NCI-H187 treated with DMSO at 0.1 percent for 48 hours (cell line): ENCODE data around the gene SLC25A17.
"Not testable (repeated sequence)": the region's sequence is repeated elsewhere in the genome, so short reads cannot be mapped to it uniquely, and the experiment has no call there.

Experiments
- DNase-seq: peaks from one replicate; lab custom pipeline; 2025; lab: John Stamatoyannopoulos, UW

The SLC25A17 gene, protein sequence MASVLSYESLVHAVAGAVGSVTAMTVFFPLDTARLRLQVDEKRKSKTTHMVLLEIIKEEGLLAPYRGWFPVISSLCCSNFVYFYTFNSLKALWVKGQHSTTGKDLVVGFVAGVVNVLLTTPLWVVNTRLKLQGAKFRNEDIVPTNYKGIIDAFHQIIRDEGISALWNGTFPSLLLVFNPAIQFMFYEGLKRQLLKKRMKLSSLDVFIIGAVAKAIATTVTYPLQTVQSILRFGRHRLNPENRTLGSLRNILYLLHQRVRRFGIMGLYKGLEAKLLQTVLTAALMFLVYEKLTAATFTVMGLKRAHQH

DNA sequence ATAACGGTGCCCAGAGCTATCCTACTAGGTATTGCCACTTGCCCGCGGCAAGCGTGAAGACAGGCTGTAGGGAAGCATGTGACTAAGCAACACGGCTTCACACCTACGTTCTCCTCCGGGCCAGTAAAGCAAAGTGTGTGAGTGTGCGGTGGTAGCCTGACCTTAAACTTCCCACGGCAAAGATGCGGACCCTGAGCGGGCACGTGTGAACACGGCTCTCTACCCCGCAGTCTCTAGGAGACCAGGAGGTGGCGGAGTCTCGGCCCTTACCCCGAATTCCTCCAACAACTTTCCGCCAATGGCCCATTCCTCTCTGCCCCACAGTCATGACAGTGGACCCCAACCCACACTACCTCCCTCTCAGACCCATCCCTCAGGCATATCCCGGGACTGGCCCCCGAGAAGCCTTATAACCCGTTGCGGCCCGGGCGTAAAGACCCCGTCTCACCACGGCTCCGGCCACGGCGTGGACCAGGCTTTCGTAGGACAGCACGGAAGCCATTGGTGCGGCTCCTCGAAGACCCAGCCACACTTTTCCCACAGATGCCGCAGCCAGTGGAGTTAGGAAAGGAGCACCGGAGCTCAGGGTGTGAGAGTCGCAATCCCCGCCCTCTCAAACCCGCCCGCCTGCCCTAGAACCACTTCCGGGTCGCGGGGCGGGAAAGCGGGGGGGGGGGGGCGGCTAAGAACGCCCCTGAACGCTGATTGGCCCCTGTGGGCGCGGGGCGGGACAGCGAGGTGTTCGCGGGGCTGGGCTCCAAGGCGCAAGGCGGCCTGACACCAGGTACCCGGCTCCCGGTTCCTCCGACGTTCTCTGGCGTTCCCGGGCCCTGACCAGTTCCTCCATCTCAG is at the start of gene SLC25A17:
Gene SLC25A17 (minus strand): TSS at position 600 of the 852 bp plus-strand sequence. CDS start 98 bp downstream, at position 502.
- DNase-seq = peak; percentile 5

DNA sequence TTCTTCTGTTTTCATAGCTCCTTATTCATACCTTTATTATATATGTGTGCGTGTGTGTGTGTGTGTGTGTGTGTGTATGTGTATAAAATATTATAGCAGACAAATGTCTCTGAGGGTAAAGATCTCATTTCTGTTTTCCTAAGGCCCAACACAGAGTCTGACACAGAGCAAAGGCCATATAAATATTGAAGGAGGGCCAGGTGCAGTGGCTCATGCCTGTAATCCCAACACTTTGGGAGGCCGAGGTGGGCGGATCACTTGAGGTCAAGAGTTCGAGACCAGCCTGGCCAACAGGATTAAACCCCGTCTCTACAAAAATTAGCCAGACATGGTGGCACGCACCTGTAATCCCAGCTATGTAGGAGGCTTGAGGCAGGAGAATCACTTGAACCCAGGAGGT is 49.2 kb upstream of the SLC25A17 start:
- DNase-seq = not testable (repeated sequence)

GRCh38 chr22:40867109-40867508 is 48.0 kb upstream of the SLC25A17 start:
- no peak for DNase-seq

DNA sequence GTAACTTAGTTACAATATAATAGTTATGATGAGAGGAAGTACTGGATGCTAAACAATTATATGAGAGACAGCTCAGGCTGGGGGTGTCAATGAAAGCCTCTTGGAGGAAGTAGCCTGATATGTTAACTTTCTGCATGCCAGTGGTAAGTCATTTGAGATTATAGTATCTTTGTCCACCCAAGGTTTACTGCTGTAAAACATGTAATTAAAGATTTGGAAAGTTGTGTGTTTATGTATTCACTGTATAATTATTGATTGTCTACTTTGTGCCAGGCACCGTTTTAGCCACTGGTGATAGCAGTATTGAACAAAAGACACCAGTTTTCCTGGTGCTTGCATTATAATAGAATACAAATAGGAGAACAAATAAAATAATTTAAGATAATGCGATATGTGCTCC is 43.4 kb upstream of the SLC25A17 start:
- DNase-seq = no peak

- DNase-seq = no peak
Measured at GRCh38 chr22:40862013-40862412, 42.9 kb upstream of the SLC25A17 start, which contains the start of gene DNAJB7. TSS of gene DNAJB7 (minus strand) at chr22:40862113. CDS start at chr22:40861994, 119 bp downstream.

GRCh38 chr22:40857309-40857855 is 38.2 kb upstream of the SLC25A17 start:
- DNase-seq = no peak

DNA sequence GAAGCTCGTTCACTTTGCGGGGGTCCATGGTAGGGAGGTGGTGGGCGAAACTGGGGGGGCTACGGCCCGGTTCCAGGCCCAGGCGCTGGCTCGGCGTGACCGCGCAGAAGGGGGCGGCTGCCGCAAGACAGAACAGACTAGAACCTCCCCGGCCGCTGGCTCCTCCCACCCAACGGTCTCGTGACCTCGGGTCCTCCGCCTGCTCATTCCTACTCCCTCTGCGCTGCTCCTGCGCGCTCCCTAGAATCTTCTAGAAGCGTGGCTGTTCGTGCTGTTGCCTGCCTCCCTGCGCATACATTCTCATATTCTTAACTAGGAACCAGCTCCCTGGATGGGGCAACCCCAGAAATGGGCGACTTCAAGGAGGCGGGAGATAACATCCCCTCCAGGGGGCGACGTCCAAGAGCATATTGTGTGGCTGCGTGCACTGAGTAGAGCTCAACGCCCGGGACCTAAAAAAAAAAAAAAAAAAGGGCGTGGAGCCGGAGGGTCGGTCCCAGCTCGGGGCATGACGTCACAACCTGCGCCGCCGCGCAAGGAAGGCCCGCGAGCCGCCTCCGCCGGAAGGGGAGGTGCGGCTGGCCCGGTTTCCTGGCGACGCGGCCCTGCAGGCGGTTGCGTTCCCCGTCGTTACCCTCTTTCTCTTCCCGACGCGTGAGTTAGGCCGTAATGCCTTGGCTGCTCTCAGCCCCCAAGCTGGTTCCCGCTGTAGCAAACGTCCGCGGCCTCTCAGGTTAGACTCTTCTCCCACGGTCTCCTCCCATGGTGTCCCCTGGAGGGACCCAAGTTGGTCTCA is 37.6 kb upstream of the SLC25A17 start, which contains the start of the genes ST13 and XPNPEP3:
Gene ST13 (minus strand): TSS at position 127 of the 796 bp plus-strand sequence. CDS start 99 bp downstream, at position 28.
Gene XPNPEP3 (plus strand): TSS at position 636 of the 796 bp plus-strand sequence. CDS start 34 bp downstream, at position 670.
- peak; percentile 54 for DNase-seq

DNA sequence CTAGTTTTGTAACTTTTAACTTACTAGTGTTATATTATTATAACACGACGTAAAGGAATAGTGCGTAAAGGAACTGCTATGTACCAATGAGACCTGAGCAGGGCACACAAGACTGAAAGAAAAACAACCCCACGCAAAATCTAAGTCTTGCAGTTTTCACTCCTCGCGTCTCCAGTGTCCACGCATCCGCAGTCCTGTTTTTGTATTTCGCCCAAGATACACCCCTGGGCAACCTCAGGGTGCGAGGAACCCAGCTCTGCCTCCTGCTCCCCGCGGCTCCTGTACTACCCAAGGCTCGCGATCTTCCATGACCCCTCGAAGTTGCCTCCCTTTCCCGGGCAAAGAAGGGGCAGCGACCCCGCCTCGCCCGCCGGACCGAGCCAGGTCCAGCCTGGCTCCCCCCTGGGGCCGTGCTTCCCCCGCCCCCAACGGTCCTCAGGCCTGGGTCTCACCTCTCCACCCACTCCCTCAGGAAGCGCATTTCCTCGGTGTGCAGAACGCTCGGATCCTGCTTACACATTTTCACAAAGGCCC is 36.9 kb upstream of the SLC25A17 start:
- DNase-seq = no peak

GRCh38 chr22:40855071-40855978 is 36.2 kb upstream of the SLC25A17 start:
- no peak for DNase-seq

- DNase-seq = no peak
Measured at GRCh38 chr22:40853961-40854360, 34.8 kb upstream of the SLC25A17 start.

GRCh38 chr22:40853333-40853732 is 34.2 kb upstream of the SLC25A17 start:
- no peak for DNase-seq

- not testable (repeated sequence) for DNase-seq
Measured at GRCh38 chr22:40845816-40846215, 26.7 kb upstream of the SLC25A17 start.

DNA sequence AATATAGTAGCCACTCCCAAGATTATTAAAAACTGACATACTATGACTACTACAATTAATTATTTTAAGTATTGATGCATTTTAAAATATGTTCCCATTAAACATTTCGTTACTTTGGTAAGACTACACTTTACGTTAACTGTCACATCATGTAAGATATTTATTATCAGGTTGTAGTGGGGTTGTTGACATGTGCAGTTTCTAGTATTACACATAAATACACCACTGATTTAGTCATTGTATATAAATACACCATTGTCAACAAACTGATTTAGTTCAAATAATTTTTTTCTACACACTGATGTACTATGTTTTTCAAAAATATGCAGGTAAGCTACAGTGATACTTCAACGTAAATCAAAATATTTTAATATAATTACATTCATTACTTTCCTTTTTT is 25.8 kb upstream of the SLC25A17 start:
- no peak for DNase-seq

- DNase-seq = no peak
Measured at GRCh38 chr22:40838486-40838885, 19.3 kb upstream of the SLC25A17 start.

DNA sequence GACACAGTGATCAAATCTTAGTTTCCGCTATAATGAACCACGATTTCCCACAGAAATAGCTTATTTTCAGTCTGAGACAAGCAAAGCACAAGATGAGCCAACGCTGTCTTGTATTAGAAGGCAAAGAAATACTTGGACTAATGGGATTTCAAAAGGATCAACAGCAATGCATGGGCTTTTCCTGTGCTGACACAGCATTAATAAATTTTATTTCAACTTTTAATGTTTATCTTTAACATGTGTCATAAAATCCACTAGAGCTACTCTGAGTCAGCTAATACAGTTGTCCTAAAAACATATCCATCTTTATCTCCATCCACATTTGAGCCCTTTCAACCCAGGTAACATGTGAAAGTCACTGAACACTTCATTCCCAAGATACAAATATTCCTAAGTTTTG is 15.5 kb upstream of the SLC25A17 start:
- DNase-seq = no peak

GRCh38 chr22:40829131-40829530 is 10.0 kb upstream of the SLC25A17 start:
- no peak for DNase-seq

DNA sequence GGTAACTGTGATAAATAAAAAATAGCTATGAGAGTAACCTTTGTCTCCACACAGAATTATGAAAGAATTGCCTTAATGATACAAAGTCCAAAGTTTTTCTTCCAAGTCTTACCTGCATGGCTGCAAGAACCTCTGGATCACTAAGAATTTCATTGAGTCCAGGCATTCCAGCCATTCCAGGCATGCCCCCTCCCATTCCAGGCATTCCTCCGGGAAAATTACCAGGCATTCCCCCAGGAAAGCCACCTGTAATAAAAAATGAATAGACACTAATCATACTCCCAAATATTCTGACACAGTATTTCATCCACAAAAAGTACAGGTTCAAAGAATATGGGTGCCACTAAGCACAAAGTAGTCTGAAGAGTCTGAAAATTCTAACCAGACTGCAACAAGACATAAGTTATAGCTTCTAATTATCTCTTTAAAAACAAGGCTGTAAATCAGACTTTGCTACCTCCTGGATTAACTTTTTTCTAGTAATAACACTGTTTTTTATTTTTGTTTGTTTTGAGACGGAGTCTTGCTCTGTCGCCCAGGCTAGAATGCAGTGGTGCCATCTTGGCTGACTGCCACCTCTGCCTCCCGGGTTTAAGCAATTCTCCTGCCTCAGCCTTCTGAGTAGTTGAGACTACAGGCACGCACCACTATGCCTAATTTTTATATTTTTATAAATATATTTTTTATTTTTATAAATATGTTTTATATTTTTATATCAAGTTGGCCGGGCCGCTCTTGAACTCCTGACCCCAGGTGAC is 8.0 kb upstream of the SLC25A17 start:
- no peak for DNase-seq

- not testable (repeated sequence) for DNase-seq
Measured at GRCh38 chr22:40826292-40826691, 7.1 kb upstream of the SLC25A17 start.

DNA sequence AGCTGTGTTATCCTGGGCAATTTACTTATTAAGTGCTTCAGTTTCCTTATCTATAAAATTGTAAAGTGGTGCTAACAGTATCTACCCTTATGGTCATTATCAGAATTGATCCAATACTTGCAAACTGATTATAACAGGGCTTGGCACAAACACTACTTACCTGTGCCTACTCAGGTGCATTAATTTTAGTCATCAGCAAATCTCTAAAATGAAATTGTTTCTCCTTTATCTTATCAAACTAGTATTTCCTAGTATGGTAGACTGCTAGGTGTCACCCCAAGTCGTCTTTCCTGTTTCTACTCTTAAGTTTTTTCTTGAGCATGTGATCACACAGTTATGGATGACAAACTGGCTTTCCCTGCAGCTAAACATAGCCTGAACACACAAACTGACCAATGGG is 4.3 kb upstream of the SLC25A17 start:
- no peak for DNase-seq
